H1 (cell line): Measurements from ENCODE around the gene BAAT.

Experiments
- EZH2 ChIP-seq: fragments of 200-600 bp; sonication (generic); IDR thresholded peaks from 2 replicates; pipeline ENCODE4 v1.7.1; 2012; ENCODE audit warnings: low read depth, mild to moderate bottlenecking, moderate library complexity, low read length, inconsistent platforms; ENCODE audit not compliant: severe bottlenecking
- NRF1 ChIP-seq: IDR thresholded peaks from 2 replicates; pipeline ENCODE4 v1.6.1; 2011; ENCODE audit warnings: mild to moderate bottlenecking, low read depth, low read length, improper control_type of control experiment
- RAD21 ChIP-seq, 2 experiments: IDR thresholded peaks in 1 of 2; conservative IDR thresholded peaks in 1 of 2; 2 replicates each; pipeline ENCODE4 v1.6.1; 2011; ENCODE audit warnings: low read depth in 2 of 2, low read length in 2 of 2, improper control_type of control experiment in 1 of 2, inconsistent platforms in 1 of 2, mild to moderate bottlenecking in 1 of 2, moderate library complexity in 1 of 2
- RNF2 ChIP-seq: fragments of 200-900, 300-1000 bp; sonication (generic); IDR thresholded peaks from 2 replicates; pipeline ENCODE4 v1.7.1; 2016; ENCODE audit warnings: borderline replicate concordance, low read depth, mild to moderate bottlenecking, antibody characterized with exemption, low read length; ENCODE audit not compliant: poor library complexity, severe bottlenecking; ENCODE audit errors: missing control alignments
- SIN3A ChIP-seq, 2 experiments: IDR thresholded peaks in 1 of 2; conservative IDR thresholded peaks in 1 of 2; 2 replicates each; pipeline ENCODE4 v1.6.1; 2011 to 2012; ENCODE audit warnings: low read length in 2 of 2, improper control_type of control experiment in 1 of 2, low read depth in 1 of 2, mild to moderate bottlenecking in 1 of 2
- SIX5 ChIP-seq: IDR thresholded peaks from 2 replicates; pipeline ENCODE4 v1.6.1; 2011; ENCODE audit warnings: mild to moderate bottlenecking, low read depth, low read length
- SRF ChIP-seq: IDR thresholded peaks from 2 replicates; pipeline ENCODE4 v1.6.1; 2011; ENCODE audit warnings: mild to moderate bottlenecking, low read depth, low read length, moderate library complexity
- TAF7 ChIP-seq: optimal IDR thresholded peaks from 2 replicates; pipeline ENCODE3; 2011; ENCODE audit warnings: low read depth, mild to moderate bottlenecking, inconsistent platforms, low read length, moderate library complexity, borderline replicate concordance
- TF ChIP-seq, protein P1 (sequence below), 3 experiments: IDR thresholded peaks; 1 replicate in 2 of 3; 2 replicates in 1 of 3; pipeline versions ENCODE4 v1.5.1 to v1.6.1; 2011; ENCODE audit warnings: low read length in 3 of 3, mild to moderate bottlenecking in 3 of 3, inconsistent platforms in 2 of 3, low read depth in 1 of 3, moderate library complexity in 1 of 3; ENCODE audit not compliant: insufficient read depth in 1 of 3; ENCODE audit errors: control extremely low read depth in 1 of 3
- TF ChIP-seq, protein P2 (sequence below): IDR thresholded peaks from 2 replicates; pipeline ENCODE4 v1.6.1; 2012; ENCODE audit warnings: inconsistent platforms

DNA sequence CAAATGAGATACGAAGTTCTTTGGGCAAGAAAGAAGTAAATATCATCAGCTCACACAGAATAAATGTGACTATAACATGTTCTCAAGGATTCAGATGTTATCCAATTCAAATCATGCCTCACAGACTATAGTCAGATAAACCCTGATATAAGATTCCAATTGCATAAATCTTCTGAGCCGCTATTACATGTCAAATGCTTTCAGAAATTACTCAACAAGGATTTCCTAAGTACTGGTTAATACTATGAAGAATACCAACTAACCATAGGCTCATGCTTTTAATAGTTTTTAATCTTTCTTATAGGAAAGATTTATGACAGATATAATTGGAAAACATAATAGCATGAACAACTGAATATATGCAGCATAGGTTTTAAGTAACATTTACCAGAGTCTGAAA is 73.6 kb downstream of the BAAT start:
- TF ChIP-seq SIN3A (conservative IDR thresholded peaks at IDR 0.05 in 1 of 2, IDR thresholded peaks at IDR 0.05 in 1 of 2; ENCODE audit: low read depth in 1 of 2, low read length in 2 of 2) (no peak), SRF (no peak), EZH2 (no peak), SIX5 (no peak), RNF2 (no peak), RAD21 (IDR thresholded peaks at IDR 0.05 in 1 of 2, conservative IDR thresholded peaks at IDR 0.05 in 1 of 2; ENCODE audit: low read depth in 2 of 2, low read length in 2 of 2) (no peak), NRF1 (no peak), TAF7 (no peak)
- TF ChIP-seq, protein P1, sequence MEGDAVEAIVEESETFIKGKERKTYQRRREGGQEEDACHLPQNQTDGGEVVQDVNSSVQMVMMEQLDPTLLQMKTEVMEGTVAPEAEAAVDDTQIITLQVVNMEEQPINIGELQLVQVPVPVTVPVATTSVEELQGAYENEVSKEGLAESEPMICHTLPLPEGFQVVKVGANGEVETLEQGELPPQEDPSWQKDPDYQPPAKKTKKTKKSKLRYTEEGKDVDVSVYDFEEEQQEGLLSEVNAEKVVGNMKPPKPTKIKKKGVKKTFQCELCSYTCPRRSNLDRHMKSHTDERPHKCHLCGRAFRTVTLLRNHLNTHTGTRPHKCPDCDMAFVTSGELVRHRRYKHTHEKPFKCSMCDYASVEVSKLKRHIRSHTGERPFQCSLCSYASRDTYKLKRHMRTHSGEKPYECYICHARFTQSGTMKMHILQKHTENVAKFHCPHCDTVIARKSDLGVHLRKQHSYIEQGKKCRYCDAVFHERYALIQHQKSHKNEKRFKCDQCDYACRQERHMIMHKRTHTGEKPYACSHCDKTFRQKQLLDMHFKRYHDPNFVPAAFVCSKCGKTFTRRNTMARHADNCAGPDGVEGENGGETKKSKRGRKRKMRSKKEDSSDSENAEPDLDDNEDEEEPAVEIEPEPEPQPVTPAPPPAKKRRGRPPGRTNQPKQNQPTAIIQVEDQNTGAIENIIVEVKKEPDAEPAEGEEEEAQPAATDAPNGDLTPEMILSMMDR (IDR thresholded peaks at IDR 0.05; ENCODE audit: control extremely low read depth in 1 of 3, insufficient read depth in 1 of 3, low read depth in 1 of 3, low read length in 3 of 3) = no peak
- TF ChIP-seq, protein P2, sequence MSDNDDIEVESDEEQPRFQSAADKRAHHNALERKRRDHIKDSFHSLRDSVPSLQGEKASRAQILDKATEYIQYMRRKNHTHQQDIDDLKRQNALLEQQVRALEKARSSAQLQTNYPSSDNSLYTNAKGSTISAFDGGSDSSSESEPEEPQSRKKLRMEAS = no peak
